ENCODE results near the gene POLR2M.

Gene POLR2M

GRCh38 chr15:57692709-57693108, 13.8 kb upstream of the POLR2M start:
- DNase-seq = no peak

GRCh38 chr15:57694279-57694678, 12.2 kb upstream of the POLR2M start:
- DNase-seq = no peak

- no peak for DNase-seq
Observed at GRCh38 chr15:57696146-57696545, 10.4 kb upstream of the POLR2M start.

GRCh38 chr15:57697588-57697987, 8.9 kb upstream of the POLR2M start:
- no peak for DNase-seq

GRCh38 chr15:57698243-57698642, 8.3 kb upstream of the POLR2M start:
- DNase-seq = no peak

- DNase-seq = no peak
Observed at GRCh38 chr15:57698991-57699390, 7.5 kb upstream of the POLR2M start.

- peak; percentile 5 for DNase-seq
Observed at GRCh38 chr15:57703387-57703786, 3.1 kb upstream of the POLR2M start.

GRCh38 chr15:57704441-57704840, 2.1 kb upstream of the POLR2M start:
- DNase-seq = no peak

- no peak for DNase-seq
Observed at GRCh38 chr15:57705746-57706404, 639 bp upstream of the POLR2M start.

GRCh38 chr15:57708047-57708446, 1.5 kb downstream of the POLR2M start:
- DNase-seq = no peak

GRCh38 chr15:57718309-57718708, 11.8 kb downstream of the POLR2M start:
- no peak for DNase-seq

GRCh38 chr15:57720867-57721266, 14.4 kb downstream of the POLR2M start:
- DNase-seq = no peak

GRCh38 chr15:57726411-57726810, 19.9 kb downstream of the POLR2M start:
- DNase-seq = no peak

GRCh38 chr15:57727031-57727430, 20.5 kb downstream of the POLR2M start:
- DNase-seq = no peak

- DNase-seq = no peak
Observed at GRCh38 chr15:57728436-57728835, 21.9 kb downstream of the POLR2M start.

- DNase-seq = no peak
Observed at GRCh38 chr15:57730876-57731275, 24.4 kb downstream of the POLR2M start.

GRCh38 chr15:57731530-57732103, 25.1 kb downstream of the POLR2M start:
- DNase-seq = no peak

GRCh38 chr15:57732526-57733331, 26.2 kb downstream of the POLR2M start:
- DNase-seq = peak; percentile 22

- no peak for DNase-seq
Observed at GRCh38 chr15:57734860-57735259, 28.3 kb downstream of the POLR2M start.

GRCh38 chr15:57735431-57735830, 28.9 kb downstream of the POLR2M start:
- no peak for DNase-seq

GRCh38 chr15:57735891-57736290, 29.4 kb downstream of the POLR2M start:
- no peak for DNase-seq

GRCh38 chr15:57736591-57736990, 30.1 kb downstream of the POLR2M start:
- DNase-seq = no peak

GRCh38 chr15:57738734-57739237, 32.3 kb downstream of the POLR2M start:
- DNase-seq = no peak

- no peak for DNase-seq
Observed at GRCh38 chr15:57740048-57740447, 33.5 kb downstream of the POLR2M start.
